ENCODE data around the gene INS. TPM values are rescaled to one million over a fixed set of nuclear protein-coding genes. Genes with fewer than 3 reads are reported as not detected.

Gene INS
- total and polyA plus RNA-seq, 2 donors from 2014 or later: not detected

GRCh38 chr11:2200536-2200935 is 39.5 kb upstream of the INS start:
- TF ChIP-seq CTCF (IDR thresholded peaks at IDR 0.05; ENCODE audit: borderline replicate concordance, extremely low read depth, insufficient read depth): no peak
- Histone ChIP-seq H3K4me3 (ENCODE audit: low read length in 3 of 3) (no peak overlapping the region), H3K27me3 (ENCODE audit: control insufficient read depth, insufficient read depth, low read length) (no peaks in the 10 kb centered on the region), H3K4me1 (ENCODE audit: control insufficient read depth in 2 of 3, insufficient read depth in 2 of 3, low read depth in 1 of 3, low read length in 3 of 3) (peaks cover 0 to 4% (median 3%) of the 10 kb centered on the region in 3 donors), H3K27ac (ENCODE audit: low read depth in 2 of 2, low read length in 2 of 2) (no peak overlapping the region), H3K9me3 (ENCODE audit: control insufficient read depth in 2 of 3, insufficient read depth in 1 of 3, low read length in 3 of 3) (no peaks in the 10 kb centered on the region), H3K9ac (ENCODE audit: low read length in 3 of 3) (no peak overlapping the region), H3K36me3 (ENCODE audit: control insufficient read depth in 2 of 3, insufficient read depth in 3 of 3, low read length in 3 of 3) (no peaks in the 10 kb centered on the region)
- intact Hi-C loops (cut with DNase I): no loop called here
- DNase-seq (peak in 1 of 5 donors; percentile 59), FAIRE-seq (no peak)

- Histone ChIP-seq H3K9ac (ENCODE audit: low read length in 3 of 3) (no peak overlapping the region), H3K4me1 (ENCODE audit: control insufficient read depth in 2 of 3, insufficient read depth in 2 of 3, low read depth in 1 of 3, low read length in 3 of 3) (peaks cover 0 to 4% (median 3%) of the 10 kb centered on the region in 3 donors), H3K4me3 (ENCODE audit: low read length in 3 of 3) (no peak overlapping the region), H3K27me3 (ENCODE audit: control insufficient read depth, insufficient read depth, low read length) (no peaks in the 10 kb centered on the region), H3K9me3 (ENCODE audit: control insufficient read depth in 2 of 3, insufficient read depth in 1 of 3, low read length in 3 of 3) (no peaks in the 10 kb centered on the region), H3K36me3 (ENCODE audit: control insufficient read depth in 2 of 3, insufficient read depth in 3 of 3, low read length in 3 of 3) (no peaks in the 10 kb centered on the region), H3K27ac (ENCODE audit: low read depth in 2 of 2, low read length in 2 of 2) (no peak overlapping the region)
- intact Hi-C loops (cut with DNase I): loop anchor here (5.0 kb wide), 1 partner anchor 223 kb away; no protein-coding TSS in a partner anchor
- DNase-seq (peak in 2 of 5 donors; percentile 34 to 70), FAIRE-seq (no peak)
- TF ChIP-seq CTCF (IDR thresholded peaks at IDR 0.05; ENCODE audit: borderline replicate concordance, extremely low read depth, insufficient read depth): no peak
Observed at GRCh38 chr11:2199466-2200341, 38.7 kb upstream of the INS start.

GRCh38 chr11:2198621-2199365 is 37.8 kb upstream of the INS start:
- DNase-seq: peak in 1 of 5 donors; percentile 68
- H3K9ac ChIP-seq (ENCODE audit: low read length in 3 of 3): no peak overlapping the region
- H3K27ac ChIP-seq (ENCODE audit: low read depth in 2 of 2, low read length in 2 of 2): no peak overlapping the region
- no peaks in the 10 kb centered on the region for H3K9me3 ChIP-seq (ENCODE audit: control insufficient read depth in 2 of 3, insufficient read depth in 1 of 3, low read length in 3 of 3)
- H3K27me3 ChIP-seq (ENCODE audit: control insufficient read depth, insufficient read depth, low read length): no peaks in the 10 kb centered on the region
- FAIRE-seq: no peak
- intact Hi-C loops (cut with DNase I): loop anchor here (5.0 kb wide), 1 partner anchor 224 kb away; no protein-coding TSS in a partner anchor
- H3K4me3 ChIP-seq (ENCODE audit: low read length in 3 of 3): no peak overlapping the region
- H3K4me1 ChIP-seq (ENCODE audit: control insufficient read depth in 2 of 3, insufficient read depth in 2 of 3, low read depth in 1 of 3, low read length in 3 of 3): peaks cover 0 to 4% (median 3%) of the 10 kb centered on the region in 3 donors
- no peak for TF ChIP-seq CTCF (IDR thresholded peaks at IDR 0.05; ENCODE audit: borderline replicate concordance, extremely low read depth, insufficient read depth)
- H3K36me3 ChIP-seq (ENCODE audit: control insufficient read depth in 2 of 3, insufficient read depth in 3 of 3, low read length in 3 of 3): no peaks in the 10 kb centered on the region
